ENCODE data around the gene PRDM16.

GRCh38 chr1:3198371-3199271 lies 129.6 kb downstream of the PRDM16 start:
- TF ChIP-seq EP300 (conservative IDR thresholded peaks at IDR 0.05; ENCODE audit: poor library complexity, severe bottlenecking): no peak
- no peak for TF ChIP-seq RAD21 (conservative IDR thresholded peaks at IDR 0.05)
- TF ChIP-seq TAF1 (IDR thresholded peaks at IDR 0.05; ENCODE audit: low read depth): no peak
- no peak for TF ChIP-seq CTCF (IDR thresholded peaks at IDR 0.05; ENCODE audit: poor library complexity, severe bottlenecking)

Measured in neural cell (in vitro differentiated cells).